ENCODE measurements around the gene UBQLN4.
"Not testable (repeated sequence)": the region's sequence is repeated elsewhere in the genome, so short reads cannot be mapped to it uniquely, and the experiment has no call there.

Gene UBQLN4

DNA sequence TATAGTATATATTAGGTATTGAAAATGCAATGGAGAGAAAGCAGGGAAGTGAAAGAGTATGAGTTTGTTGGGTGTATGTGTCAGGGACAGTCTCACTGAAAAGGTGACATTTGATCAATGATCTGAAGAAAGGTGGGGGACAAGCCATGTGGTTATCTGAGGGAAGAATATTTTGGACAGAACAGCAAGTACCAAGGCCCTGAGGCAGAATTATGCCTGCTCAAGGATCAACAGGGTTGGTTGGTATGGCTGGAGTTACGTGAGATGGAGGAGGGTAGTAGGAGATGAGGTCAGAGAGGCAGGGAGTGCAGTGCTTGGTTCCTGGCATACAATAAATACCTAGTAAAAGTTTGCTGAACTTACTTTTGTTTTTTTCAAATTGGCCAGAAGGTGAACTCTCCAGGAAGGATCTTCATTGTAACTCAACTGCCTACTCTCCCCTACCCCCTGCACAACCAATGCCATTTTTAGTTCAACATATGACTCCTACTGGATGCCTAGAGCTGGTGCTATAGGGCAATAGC is 2.8 kb upstream of the UBQLN4 start:
- DNase-seq = no peak

DNA sequence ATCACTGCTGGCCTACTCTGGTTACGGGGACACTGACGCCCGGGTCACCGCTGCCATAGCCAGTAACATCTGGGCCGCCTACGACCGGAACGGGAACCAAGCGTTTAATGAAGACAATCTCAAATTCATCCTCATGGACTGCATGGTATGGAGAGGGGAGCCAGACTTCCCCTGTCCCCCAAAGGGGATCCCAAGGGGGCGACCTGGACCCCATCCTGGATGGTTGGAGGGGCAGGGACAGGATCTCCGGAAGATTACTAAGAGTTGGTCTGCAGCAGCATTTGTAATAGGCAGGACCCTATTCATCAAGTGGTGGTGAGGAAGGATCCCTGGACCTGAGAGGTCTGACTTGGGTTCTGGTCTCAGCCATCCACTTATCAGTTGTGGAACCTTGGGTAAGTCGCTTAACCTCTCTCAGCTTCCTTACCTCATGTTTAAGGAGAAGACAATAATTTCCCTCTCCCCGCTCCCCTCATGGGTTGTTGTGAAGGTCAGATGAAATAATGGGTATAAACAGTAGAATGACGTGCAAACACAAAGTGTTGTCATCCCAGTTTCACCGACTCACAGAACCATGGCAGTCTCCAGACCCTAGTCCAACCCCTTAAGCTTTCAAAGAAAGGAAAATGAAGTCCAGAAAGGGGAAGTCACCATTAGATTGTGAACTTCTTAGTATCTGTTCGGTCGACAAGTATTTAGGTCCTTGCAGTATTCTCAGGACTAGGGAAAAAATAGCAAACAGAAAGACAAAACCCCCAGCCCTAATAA is 1.9 kb upstream of the UBQLN4 start:
- DNase-seq = no peak

DNA sequence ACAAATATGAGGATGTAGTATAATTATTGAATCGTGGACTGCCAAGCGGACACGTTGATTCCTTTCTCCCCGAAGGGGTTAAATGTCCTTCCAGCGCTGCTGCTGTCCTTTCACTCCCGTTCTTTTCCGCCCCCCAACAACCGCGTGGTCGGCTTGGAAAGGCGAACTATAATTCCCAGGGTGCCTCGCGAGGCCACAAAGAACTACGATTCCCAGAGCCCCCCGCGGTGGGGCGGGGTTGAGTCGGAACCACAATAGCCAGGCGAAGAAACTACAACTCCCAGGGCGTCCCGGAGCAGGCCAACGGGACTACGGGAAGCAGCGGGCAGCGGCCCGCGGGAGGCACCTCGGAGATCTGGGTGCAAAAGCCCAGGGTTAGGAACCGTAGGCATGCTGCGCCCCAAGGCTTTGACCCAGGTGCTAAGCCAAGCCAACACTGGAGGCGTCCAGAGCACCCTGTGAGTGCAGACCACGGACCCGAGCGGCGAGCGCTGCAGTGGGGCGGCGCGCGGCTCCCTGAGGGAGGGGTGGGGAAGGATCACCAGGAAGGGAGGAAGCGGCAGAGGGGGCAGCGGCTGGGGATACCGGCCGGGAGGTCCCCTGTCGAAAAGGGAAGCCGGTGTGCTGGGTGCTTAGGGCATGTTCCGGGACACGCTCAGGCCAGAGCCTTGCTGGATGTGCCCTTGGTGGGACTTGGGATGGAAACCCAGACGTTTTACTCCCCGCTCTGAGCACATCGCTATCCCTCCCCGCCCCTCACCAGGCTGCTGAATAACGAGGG is 1.1 kb upstream of the UBQLN4 start, which contains the start of gene LAMTOR2:
TSS of gene LAMTOR2 (plus strand) at position 283 of the 781 bp plus-strand sequence. CDS start at position 391, 108 bp downstream.
- peak; percentile 95 for DNase-seq

GRCh38 chr1:156052862-156053767 is 483 bp downstream of the UBQLN4 start:
- DNase-seq = peak; percentile 62

DNA sequence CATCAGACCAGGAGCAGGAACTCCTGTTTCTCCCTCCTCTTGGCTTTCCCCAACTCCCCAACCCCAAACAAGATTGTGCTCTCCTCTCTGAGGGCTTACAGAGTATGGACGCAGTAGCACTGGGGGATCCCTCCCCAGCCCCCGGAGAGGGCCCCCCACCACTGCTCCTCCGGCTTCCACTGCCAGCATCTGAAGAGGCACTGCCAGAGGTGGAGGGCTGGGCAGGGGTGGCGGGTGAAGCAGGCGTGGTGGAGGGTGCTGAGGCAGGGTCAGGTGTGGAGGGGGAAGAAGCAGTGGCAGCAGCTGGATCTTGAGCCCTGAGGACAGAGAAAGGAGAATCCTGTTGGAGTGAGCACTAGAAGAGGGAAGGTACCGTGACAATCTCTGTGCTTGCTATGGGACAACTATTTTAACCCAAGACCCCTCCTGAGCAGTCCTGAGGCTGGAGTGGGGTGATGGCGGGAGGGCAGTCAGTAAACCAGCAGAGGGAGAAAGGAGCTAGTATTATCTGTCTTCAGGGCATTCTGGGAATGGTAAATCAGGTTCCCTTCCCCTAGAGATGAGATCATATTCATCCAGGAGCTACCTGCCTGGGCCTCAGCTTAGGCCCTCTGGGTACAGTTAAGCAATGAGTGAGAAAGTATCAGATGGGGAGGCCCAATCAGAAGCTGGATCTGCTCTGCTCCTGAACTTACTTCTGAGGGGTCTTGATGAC is 2.4 kb downstream of the UBQLN4 start:
- DNase-seq = no peak

DNA sequence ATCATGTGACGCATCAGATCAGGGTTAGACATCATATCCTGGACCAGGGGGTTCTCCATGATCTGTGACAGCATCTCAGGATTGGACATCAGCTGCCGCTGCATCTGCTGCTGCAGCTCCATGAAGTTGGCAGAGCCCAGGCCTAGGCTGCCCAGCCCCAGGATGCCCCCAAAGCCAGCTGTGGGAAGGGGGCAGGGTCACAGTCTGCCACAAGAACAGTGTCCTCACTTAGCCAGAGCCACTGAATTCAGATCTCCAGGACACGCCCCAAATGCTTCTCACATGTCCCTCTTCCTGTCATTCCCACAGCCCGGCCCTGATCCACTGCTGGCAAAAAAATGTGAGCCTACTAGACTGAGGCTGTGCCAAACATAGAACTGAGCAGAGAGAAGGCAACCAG is 3.2 kb downstream of the UBQLN4 start:
- DNase-seq = no peak

GRCh38 chr1:156048663-156049258 is 4.8 kb downstream of the UBQLN4 start:
- no peak for DNase-seq

DNA sequence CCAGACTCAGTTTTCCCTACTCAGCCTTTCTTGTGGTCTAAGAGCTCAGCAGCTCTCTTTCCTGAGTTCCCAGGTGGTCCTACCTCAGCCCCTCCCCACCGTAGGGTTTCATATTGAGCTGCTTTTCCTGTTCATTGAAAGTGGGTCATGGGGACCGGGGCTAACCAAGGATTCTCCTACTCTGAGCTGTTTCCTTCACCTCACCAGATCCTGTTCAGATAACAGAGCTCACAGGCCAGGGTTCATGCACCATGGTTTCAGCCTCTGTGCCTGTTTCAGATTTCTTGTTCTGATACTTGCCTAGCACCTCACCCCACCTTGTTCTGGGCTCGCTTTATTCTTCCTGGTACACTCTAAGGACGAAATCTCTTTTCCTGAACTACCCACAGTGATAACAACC is 8.5 kb downstream of the UBQLN4 start:
- DNase-seq = no peak

- no peak for DNase-seq
These were observed 10.8 kb downstream of the UBQLN4 start for GRCh38 chr1:156042828-156043227.

DNA sequence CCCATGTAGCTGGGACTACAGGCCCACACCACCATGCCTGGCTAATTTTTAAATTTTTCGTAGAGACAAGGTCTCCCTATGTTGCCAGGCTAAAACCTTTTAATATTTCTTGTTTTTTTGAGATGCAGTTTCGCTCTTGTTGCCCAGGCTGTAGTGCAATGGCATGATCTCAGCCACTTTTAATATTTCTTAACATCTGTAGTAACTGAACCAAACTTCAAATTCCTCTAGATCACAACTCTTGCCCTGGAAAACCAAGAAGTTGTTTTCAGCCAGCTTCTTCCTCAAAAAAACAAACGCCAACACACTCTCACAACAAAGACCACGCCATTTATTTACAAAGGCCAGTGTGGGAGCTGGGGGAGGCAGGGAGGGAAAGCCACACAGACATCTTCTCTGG is 18.6 kb downstream of the UBQLN4 start:
- DNase-seq = not testable (repeated sequence)

DNA sequence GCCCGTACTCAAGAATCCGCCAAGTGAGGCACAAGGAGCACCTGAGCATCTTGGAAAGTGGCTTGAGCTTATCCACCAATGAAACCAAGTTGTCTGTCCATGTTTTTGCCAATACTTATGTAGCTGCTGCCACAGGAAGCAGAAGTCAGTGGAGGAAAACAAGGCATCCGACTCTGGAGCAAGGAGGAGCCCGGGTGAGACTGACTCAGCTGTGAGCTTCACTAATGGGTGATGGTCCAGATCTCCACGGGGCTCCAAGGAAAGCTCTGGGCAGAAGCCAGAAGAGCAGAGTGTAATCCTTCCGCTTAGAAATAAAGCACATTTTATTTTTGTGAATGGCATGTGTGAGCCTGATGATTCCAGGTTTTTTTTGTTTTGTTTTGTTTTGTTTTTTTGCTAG is 20.6 kb downstream of the UBQLN4 start:
- no peak for DNase-seq

GRCh38 chr1:156026588-156026987 is 27.0 kb downstream of the UBQLN4 start:
- no peak for DNase-seq

- DNase-seq = no peak
These were observed 27.7 kb downstream of the UBQLN4 start for GRCh38 chr1:156025876-156026275.

DNA sequence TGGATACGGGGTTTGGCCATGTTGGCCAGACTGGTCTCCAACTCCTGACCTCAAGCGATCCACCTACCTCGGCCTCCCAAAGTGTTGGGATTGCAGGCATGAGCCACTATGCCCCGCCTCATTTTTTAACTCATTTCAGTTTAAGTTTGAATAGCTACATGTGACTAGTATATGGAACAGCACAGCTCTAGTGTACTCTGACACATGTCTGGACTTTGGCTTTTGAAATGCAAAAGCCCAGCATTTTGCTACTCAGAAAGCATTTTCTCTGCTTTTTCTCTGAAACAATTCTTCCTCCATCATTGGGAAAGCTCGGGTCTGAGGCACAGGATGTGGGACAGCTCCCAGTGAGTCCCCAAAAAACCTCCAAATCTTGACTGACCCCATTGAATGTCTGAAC is 28.8 kb downstream of the UBQLN4 start:
- DNase-seq = no peak

- DNase-seq = no peak
These were observed 31.6 kb downstream of the UBQLN4 start for GRCh38 chr1:156021954-156022353.

DNA sequence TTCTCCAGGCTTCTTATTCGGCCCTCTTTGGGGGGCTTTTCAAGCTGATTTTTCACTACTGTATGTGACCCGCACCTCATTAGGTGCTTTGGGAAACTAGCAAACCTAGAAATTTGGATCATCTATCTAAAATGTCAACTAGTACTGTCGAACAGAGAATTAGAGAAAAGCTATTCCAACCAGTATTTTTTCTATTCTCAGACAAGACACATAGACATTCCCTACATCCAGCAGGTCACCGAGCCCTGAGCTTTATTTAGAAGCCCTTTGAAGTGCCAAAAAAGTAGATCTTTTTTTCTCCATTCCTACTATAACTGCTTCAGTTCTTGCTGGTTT is 32.5 kb downstream of the UBQLN4 start:
- DNase-seq = no peak

DNA sequence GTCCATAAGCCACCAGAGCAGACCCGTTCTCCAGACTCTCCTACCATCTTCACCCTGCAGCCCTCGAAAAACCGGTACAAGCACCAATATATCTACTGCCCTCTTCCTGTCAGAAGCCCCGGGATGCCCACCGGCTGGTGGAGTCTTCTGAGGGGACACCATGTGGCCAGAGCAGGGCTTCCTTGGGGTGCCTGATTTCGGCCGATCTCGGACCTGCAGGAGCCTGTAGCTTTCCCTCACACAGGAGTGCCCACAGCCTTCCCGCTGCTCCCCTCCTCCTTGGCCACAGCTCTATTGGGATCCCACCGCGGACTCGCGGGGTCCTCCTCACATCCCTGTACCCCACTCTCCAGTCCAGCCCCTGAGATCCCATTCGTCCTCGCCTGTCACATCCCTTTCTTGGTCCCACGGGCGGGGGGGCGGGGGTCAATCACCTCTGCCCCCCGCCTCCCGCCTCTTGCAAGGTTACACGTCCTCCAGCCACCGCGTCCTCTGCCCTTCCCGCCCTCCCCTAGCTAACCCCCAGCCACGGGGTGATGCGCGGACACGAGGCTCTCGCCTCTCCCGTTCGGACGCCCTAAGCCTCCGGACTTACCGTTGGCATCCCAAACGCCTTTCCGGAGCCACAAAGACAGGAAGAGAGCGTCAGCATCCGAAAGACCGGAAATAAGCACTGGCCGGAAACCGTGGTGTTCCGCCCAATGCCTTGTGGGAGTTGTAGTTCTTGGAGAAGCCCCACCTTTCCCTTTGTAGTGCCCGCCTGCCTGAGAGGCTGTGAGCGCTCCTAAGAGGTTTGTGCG is 33.1 kb downstream of the UBQLN4 start, which contains the start of gene SSR2:
TSS of gene SSR2 (minus strand) at position 659 of the 800 bp plus-strand sequence. CDS start 784 bp downstream, outside the sequence.
- peak; percentile 89 for DNase-seq

DNA sequence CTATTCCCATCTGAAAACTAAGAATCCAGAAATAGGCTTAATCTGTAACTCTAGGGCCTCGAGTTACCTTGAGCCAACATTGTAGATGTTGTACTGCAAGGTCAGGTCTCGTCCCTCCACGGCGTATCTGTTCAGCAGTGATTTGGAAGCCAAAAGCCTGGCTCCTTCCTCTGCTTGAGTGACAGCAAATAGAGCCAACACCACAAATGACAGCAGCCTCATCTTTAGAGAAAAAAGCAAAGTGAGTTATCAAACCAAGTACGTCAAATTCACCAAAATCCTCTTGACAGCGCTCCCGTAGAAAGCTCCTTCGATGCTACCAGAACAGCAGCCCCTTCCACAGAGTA is 33.7 kb downstream of the UBQLN4 start:
- no peak for DNase-seq

DNA sequence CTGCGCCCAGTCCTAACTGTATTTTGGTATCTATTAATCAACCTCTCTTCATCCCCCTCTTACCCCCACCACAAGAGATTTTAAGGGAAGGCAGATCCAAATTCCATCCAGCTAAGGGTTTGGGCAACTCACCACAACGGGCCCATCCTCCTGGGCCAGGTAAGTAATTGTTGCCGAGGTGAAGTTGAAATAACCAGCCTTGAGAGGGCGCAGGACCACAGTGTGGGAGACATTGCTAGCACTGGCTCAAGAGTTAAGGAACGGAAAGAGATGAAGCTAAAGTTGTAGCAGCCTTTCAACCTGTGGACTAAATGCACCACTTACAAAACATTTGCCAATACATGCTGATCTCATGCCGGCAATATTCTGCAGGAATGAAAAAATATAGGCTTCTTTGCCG is 38.8 kb downstream of the UBQLN4 start:
- no peak for DNase-seq

- no peak for DNase-seq
These were observed 41.4 kb downstream of the UBQLN4 start for GRCh38 chr1:156012051-156012817.
